Measurements from ENCODE around the gene INTS2. TPM values are rescaled to one million over a fixed set of nuclear protein-coding genes. Genes with fewer than 3 reads are reported as not detected.

Gene INTS2
- 11.0 TPM for polyA plus RNA-seq (2013, experiment 1 of 2)
- polyA plus RNA-seq (2013, experiment 2 of 2): 11.0 TPM

GRCh38 chr17:61927208-61928100 is at the start of gene INTS2:
Gene INTS2, minus strand, starts transcription at chr17:61927982. Its CDS starts 1,338 bp downstream, at chr17:61926644.
- Histone ChIP-seq H3K9me3 (ENCODE audit: control insufficient read depth, low read length) (no peaks in the 10 kb centered on the region), H3K4me1 (ENCODE audit: control insufficient read depth, insufficient read depth, low read length, poor library complexity, severe bottlenecking) (no peaks in the 10 kb centered on the region), H3K36me3 (ENCODE audit: control insufficient read depth, insufficient read depth, low read length) (peaks cover 19% of the 10 kb centered on the region), H3K4me3 (ENCODE audit: extremely low read depth, insufficient read depth, low read length, poor library complexity, severe bottlenecking) (peak within 1 kb of the TSS; percentile 84), H3K27ac (ENCODE audit: low read depth, low read length, severe bottlenecking) (peak within 1 kb of the TSS; percentile 77)
- WGBS, 2 experiments (ENCODE audit: insufficient coverage in 2 of 2): 0% methylated on average over 33 to 44 of the region's 58 CpGs

DNA sequence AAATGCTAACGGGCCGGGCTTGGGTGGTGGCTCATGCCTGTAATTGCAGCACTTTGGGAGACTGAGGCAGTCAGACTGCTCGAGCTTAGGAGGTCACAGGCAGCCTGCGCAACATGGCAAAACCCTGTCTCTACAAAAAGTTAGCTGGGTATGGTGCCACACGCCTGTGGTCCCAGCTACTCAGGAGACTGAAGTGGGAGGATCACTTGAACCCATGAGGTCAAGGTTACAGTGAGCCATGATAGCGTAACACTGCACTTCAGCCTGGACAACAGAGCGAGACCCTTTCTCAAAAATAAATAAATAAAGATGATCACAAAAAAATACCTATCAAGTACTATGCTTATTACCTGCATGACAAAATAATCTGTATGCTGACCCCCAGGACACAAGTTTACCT is 46.3 kb upstream of the INTS2 start:
- no peak overlapping the region for H3K4me3 ChIP-seq (ENCODE audit: extremely low read depth, insufficient read depth, low read length, poor library complexity, severe bottlenecking)
- H3K27ac ChIP-seq (ENCODE audit: low read depth, low read length, severe bottlenecking): no peak overlapping the region
- WGBS, 2 experiments (ENCODE audit: insufficient coverage in 2 of 2): 96% methylated on average over 5 of the region's 7 CpGs
- H3K36me3 ChIP-seq (ENCODE audit: control insufficient read depth, insufficient read depth, low read length): peaks cover 77% of the 10 kb centered on the region
- no peaks in the 10 kb centered on the region for H3K4me1 ChIP-seq (ENCODE audit: control insufficient read depth, insufficient read depth, low read length, poor library complexity, severe bottlenecking)
- no peaks in the 10 kb centered on the region for H3K9me3 ChIP-seq (ENCODE audit: control insufficient read depth, low read length)

- Histone ChIP-seq H3K36me3 (ENCODE audit: control insufficient read depth, insufficient read depth, low read length) (peaks cover 78% of the 10 kb centered on the region), H3K4me1 (ENCODE audit: control insufficient read depth, insufficient read depth, low read length, poor library complexity, severe bottlenecking) (no peaks in the 10 kb centered on the region), H3K9me3 (ENCODE audit: control insufficient read depth, low read length) (no peaks in the 10 kb centered on the region), H3K4me3 (ENCODE audit: extremely low read depth, insufficient read depth, low read length, poor library complexity, severe bottlenecking) (no peak overlapping the region), H3K27ac (ENCODE audit: low read depth, low read length, severe bottlenecking) (no peak overlapping the region)
Measured at GRCh38 chr17:61972311-61972710, 44.5 kb upstream of the INTS2 start.

GRCh38 chr17:61970030-61970429 is 42.2 kb upstream of the INTS2 start:
- Histone ChIP-seq H3K9me3 (ENCODE audit: control insufficient read depth, low read length) (no peaks in the 10 kb centered on the region), H3K4me1 (ENCODE audit: control insufficient read depth, insufficient read depth, low read length, poor library complexity, severe bottlenecking) (no peaks in the 10 kb centered on the region), H3K36me3 (ENCODE audit: control insufficient read depth, insufficient read depth, low read length) (peaks cover 73% of the 10 kb centered on the region), H3K27ac (ENCODE audit: low read depth, low read length, severe bottlenecking) (no peak overlapping the region), H3K4me3 (ENCODE audit: extremely low read depth, insufficient read depth, low read length, poor library complexity, severe bottlenecking) (no peak overlapping the region)
- WGBS, 2 experiments (ENCODE audit: insufficient coverage in 2 of 2): 80% methylated on average over 1 of the region's 1 CpG

- Histone ChIP-seq H3K4me3 (ENCODE audit: extremely low read depth, insufficient read depth, low read length, poor library complexity, severe bottlenecking) (no peak overlapping the region), H3K9me3 (ENCODE audit: control insufficient read depth, low read length) (no peaks in the 10 kb centered on the region), H3K27ac (ENCODE audit: low read depth, low read length, severe bottlenecking) (no peak overlapping the region), H3K36me3 (ENCODE audit: control insufficient read depth, insufficient read depth, low read length) (peaks cover 78% of the 10 kb centered on the region), H3K4me1 (ENCODE audit: control insufficient read depth, insufficient read depth, low read length, poor library complexity, severe bottlenecking) (no peaks in the 10 kb centered on the region)
- 93 to 95% methylated on average over 3 to 4 of the region's 5 CpGs for WGBS, 2 experiments (ENCODE audit: insufficient coverage in 2 of 2)
Measured at GRCh38 chr17:61968757-61969156, 41.0 kb upstream of the INTS2 start.

GRCh38 chr17:61967729-61968128 is 39.9 kb upstream of the INTS2 start:
- Histone ChIP-seq H3K27ac (ENCODE audit: low read depth, low read length, severe bottlenecking) (no peak overlapping the region), H3K4me1 (ENCODE audit: control insufficient read depth, insufficient read depth, low read length, poor library complexity, severe bottlenecking) (no peaks in the 10 kb centered on the region), H3K4me3 (ENCODE audit: extremely low read depth, insufficient read depth, low read length, poor library complexity, severe bottlenecking) (no peak overlapping the region), H3K36me3 (ENCODE audit: control insufficient read depth, insufficient read depth, low read length) (peaks cover 82% of the 10 kb centered on the region), H3K9me3 (ENCODE audit: control insufficient read depth, low read length) (no peaks in the 10 kb centered on the region)
- 89 to 100% methylated on average over 1 of the region's 2 CpGs for WGBS, 2 experiments (ENCODE audit: insufficient coverage in 2 of 2)

DNA sequence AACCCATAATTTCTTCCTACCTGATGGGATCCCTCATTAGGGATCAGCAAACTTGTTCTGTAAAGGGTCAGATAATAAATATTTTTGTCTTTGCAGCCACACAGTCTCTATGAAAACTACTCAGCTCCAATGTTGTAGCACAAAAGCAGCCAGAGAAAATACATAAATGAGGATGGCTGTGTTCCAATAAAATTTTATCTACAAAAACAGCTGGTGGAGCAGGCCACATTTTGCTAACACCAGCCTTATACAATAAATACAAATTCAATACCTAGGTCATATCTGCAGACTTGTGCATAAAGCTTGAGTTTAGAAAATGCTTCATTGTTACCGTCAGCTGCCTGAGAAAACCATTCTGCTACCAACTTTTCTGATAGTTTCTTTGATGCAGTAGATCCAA is 38.4 kb upstream of the INTS2 start:
- 0% methylated on average over 1 of the region's 1 CpG for WGBS, 2 experiments (ENCODE audit: insufficient coverage in 2 of 2)

GRCh38 chr17:61955619-61956018 is 27.8 kb upstream of the INTS2 start:
- H3K36me3 ChIP-seq (ENCODE audit: control insufficient read depth, insufficient read depth, low read length): peaks cover 70% of the 10 kb centered on the region
- H3K27ac ChIP-seq (ENCODE audit: low read depth, low read length, severe bottlenecking): no peak overlapping the region
- WGBS, 2 experiments (ENCODE audit: insufficient coverage in 2 of 2): 100% methylated on average over 1 of the region's 4 CpGs; no CpG with 5 or more reads in 1 of the 2 experiments

More for the DNA sequence above, 38.4 kb upstream of the INTS2 start:
- H3K4me1 ChIP-seq (ENCODE audit: control insufficient read depth, insufficient read depth, low read length, poor library complexity, severe bottlenecking): no peaks in the 10 kb centered on the region
- no peaks in the 10 kb centered on the region for H3K9me3 ChIP-seq (ENCODE audit: control insufficient read depth, low read length)
- no peak overlapping the region for H3K27ac ChIP-seq (ENCODE audit: low read depth, low read length, severe bottlenecking)
- peaks cover 83% of the 10 kb centered on the region for H3K36me3 ChIP-seq (ENCODE audit: control insufficient read depth, insufficient read depth, low read length)
- H3K4me3 ChIP-seq (ENCODE audit: extremely low read depth, insufficient read depth, low read length, poor library complexity, severe bottlenecking): no peak overlapping the region

GRCh38 chr17:61947367-61948078 is 19.7 kb upstream of the INTS2 start:
- Histone ChIP-seq H3K4me1 (ENCODE audit: control insufficient read depth, insufficient read depth, low read length, poor library complexity, severe bottlenecking) (no peaks in the 10 kb centered on the region), H3K9me3 (ENCODE audit: control insufficient read depth, low read length) (no peaks in the 10 kb centered on the region), H3K4me3 (ENCODE audit: extremely low read depth, insufficient read depth, low read length, poor library complexity, severe bottlenecking) (no peak overlapping the region), H3K36me3 (ENCODE audit: control insufficient read depth, insufficient read depth, low read length) (peaks cover 64% of the 10 kb centered on the region), H3K27ac (ENCODE audit: low read depth, low read length, severe bottlenecking) (no peak overlapping the region)
- WGBS, 2 experiments (ENCODE audit: insufficient coverage in 2 of 2): 80 to 92% methylated on average over 1 to 2 of the region's 3 CpGs

More at GRCh38 chr17:61955619-61956018, 27.8 kb upstream of the INTS2 start:
- Histone ChIP-seq H3K9me3 (ENCODE audit: control insufficient read depth, low read length) (no peaks in the 10 kb centered on the region), H3K4me1 (ENCODE audit: control insufficient read depth, insufficient read depth, low read length, poor library complexity, severe bottlenecking) (no peaks in the 10 kb centered on the region), H3K4me3 (ENCODE audit: extremely low read depth, insufficient read depth, low read length, poor library complexity, severe bottlenecking) (no peak overlapping the region)

- Histone ChIP-seq H3K27ac (ENCODE audit: low read depth, low read length, severe bottlenecking) (no peak overlapping the region), H3K9me3 (ENCODE audit: control insufficient read depth, low read length) (no peaks in the 10 kb centered on the region), H3K4me3 (ENCODE audit: extremely low read depth, insufficient read depth, low read length, poor library complexity, severe bottlenecking) (no peak overlapping the region), H3K36me3 (ENCODE audit: control insufficient read depth, insufficient read depth, low read length) (peaks cover 61% of the 10 kb centered on the region), H3K4me1 (ENCODE audit: control insufficient read depth, insufficient read depth, low read length, poor library complexity, severe bottlenecking) (no peaks in the 10 kb centered on the region)
- 100% methylated on average over 1 of the region's 2 CpGs; no CpG with 5 or more reads in 1 of the 2 experiments for WGBS, 2 experiments (ENCODE audit: insufficient coverage in 2 of 2)
Measured at GRCh38 chr17:61946359-61946758, 18.6 kb upstream of the INTS2 start.
